ENCODE results near the gene IPO13.
A peak's percentile ranks its signal among the peaks of the same experiment; 100 is the strongest.

IPO13 gene

GRCh38 chr1:43946236-43947060 lies at the start of gene IPO13:
TSS of gene IPO13 (plus strand) at chr1:43946950. CDS start at chr1:43947601, 651 bp downstream.
- DNase-seq = peak; percentile 85

- no peak for DNase-seq
Observed at GRCh38 chr1:43898981-43899380, 47.8 kb upstream of the IPO13 start.

- DNase-seq = no peak
Observed at GRCh38 chr1:43900386-43900785, 46.4 kb upstream of the IPO13 start.

- DNase-seq = no peak
Observed at GRCh38 chr1:43901196-43901961, 45.4 kb upstream of the IPO13 start.

- no peak for DNase-seq
Observed at GRCh38 chr1:43902058-43902831, 44.5 kb upstream of the IPO13 start.

- DNase-seq = no peak
Observed at GRCh38 chr1:43904660-43905551, 41.8 kb upstream of the IPO13 start.

GRCh38 chr1:43908226-43908625 lies 38.5 kb upstream of the IPO13 start:
- DNase-seq = no peak

GRCh38 chr1:43908858-43909257 lies 37.9 kb upstream of the IPO13 start:
- no peak for DNase-seq

- no peak for DNase-seq
Observed at GRCh38 chr1:43910343-43910742, 36.4 kb upstream of the IPO13 start.

GRCh38 chr1:43912607-43913006 lies 34.1 kb upstream of the IPO13 start:
- no peak for DNase-seq

- DNase-seq = no peak
Observed at GRCh38 chr1:43913051-43913501, 33.7 kb upstream of the IPO13 start.

GRCh38 chr1:43913666-43914360 lies 32.9 kb upstream of the IPO13 start:
- no peak for DNase-seq

GRCh38 chr1:43914576-43915525 lies 31.9 kb upstream of the IPO13 start:
- DNase-seq = no peak

GRCh38 chr1:43919906-43920305 lies 26.8 kb upstream of the IPO13 start:
- no peak for DNase-seq

- no peak for DNase-seq
Observed at GRCh38 chr1:43921022-43921421, 25.7 kb upstream of the IPO13 start.

- DNase-seq = no peak
Observed at GRCh38 chr1:43924516-43924915, 22.2 kb upstream of the IPO13 start.

GRCh38 chr1:43925846-43926245 lies 20.9 kb upstream of the IPO13 start:
- DNase-seq = no peak

GRCh38 chr1:43930168-43930948 lies 16.4 kb upstream of the IPO13 start:
- no peak for DNase-seq

GRCh38 chr1:43930949-43931275 lies 15.8 kb upstream of the IPO13 start:
- no peak for DNase-seq

Data from amniotic stem cell (primary cell).